ENCODE results near the gene KRT80.

Gene KRT80

DNA sequence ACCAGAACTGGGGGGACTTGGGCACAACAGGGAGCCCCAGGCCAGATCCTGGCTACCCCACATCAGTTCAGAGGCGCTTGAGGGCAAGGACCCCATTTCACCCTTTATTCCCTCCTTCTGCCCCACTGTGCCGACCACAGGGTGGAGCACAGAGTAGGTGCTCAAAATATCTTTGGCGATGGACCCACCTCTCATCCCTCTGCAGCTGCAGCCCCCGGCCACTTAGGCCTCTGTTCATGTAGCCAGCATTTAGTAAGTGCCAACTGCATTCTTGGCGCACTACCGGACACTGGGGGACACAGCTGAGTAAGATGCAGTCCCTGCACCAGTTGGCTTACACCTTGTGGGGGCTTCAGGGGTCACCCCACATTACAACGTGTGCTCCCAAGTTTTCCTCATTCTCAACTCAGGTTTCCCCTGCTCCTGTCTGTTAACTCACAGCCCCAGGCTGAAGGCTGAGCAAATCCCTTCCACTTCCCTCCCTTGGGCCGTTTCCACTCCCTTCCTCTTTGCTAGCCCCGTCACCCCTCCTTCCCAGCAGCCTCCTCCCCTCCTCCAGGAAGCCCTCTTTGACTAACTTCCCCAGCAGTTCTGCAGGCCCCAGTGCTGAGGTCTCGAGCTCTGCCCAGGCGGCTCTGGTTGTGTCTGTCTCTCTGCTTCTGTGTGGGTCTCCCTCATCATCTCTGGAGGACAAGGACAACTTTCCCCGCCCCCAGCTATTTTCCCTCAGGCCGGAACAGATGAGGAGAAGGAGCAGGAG lies 26.5 kb downstream of the KRT80 start:
- no CpG with 5 or more reads among the region's 13 CpGs for WGBS (ENCODE audit: insufficient coverage, insufficient read length)
- peaks cover 3% of the 10 kb centered on the region; the same call in 1 of the 2 replicates for H3K4me1 ChIP-seq (ENCODE audit: control insufficient read depth, insufficient read depth, low read length)
- no peaks in the 10 kb centered on the region for H3K36me3 ChIP-seq (ENCODE audit: control insufficient read depth, insufficient read depth, low read length)

DNA sequence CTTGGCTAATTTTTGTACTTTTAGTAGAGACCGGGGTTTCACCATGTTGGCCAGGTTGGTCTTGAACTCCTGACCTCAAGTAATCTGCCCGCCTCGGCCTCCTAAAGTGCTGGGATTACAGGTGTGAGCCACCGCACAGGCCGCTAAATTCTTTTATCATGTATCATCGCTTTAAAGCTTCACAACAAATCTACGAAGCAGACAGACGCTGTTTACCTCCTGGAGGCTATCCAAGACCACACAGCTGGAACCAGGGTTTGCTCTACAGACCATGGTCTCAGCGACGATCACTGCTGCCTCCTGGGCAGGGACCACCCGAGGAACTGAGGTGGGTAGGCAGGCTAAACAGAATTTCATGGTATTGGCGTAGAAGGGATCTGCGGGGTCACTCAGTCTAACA lies 27.2 kb downstream of the KRT80 start:
- no peak overlapping the region for H3K27ac ChIP-seq (ENCODE audit: low read length)
- no peak for DNase-seq (ENCODE audit: low read depth, low spot score)
- H3K9me3 ChIP-seq (ENCODE audit: control insufficient read depth, insufficient read depth, low read length) = no peaks in the 10 kb centered on the region
- no peaks in the 10 kb centered on the region for H3K36me3 ChIP-seq (ENCODE audit: control insufficient read depth, insufficient read depth, low read length)
- H3K4me1 ChIP-seq (ENCODE audit: control insufficient read depth, insufficient read depth, low read length) = peaks cover 3% of the 10 kb centered on the region; the same call in 1 of the 2 replicates
- H3K4me3 ChIP-seq (ENCODE audit: low read length) = no peak overlapping the region
- no peaks in the 10 kb centered on the region for H3K27me3 ChIP-seq (ENCODE audit: control insufficient read depth, insufficient read depth, low read length)
- no CpG with 5 or more reads among the region's 13 CpGs for WGBS (ENCODE audit: insufficient coverage, insufficient read length)

More for the DNA sequence above, 26.5 kb downstream of the KRT80 start:
- no peaks in the 10 kb centered on the region for H3K9me3 ChIP-seq (ENCODE audit: control insufficient read depth, insufficient read depth, low read length)
- no peak overlapping the region for H3K27ac ChIP-seq (ENCODE audit: low read length)
- H3K27me3 ChIP-seq (ENCODE audit: control insufficient read depth, insufficient read depth, low read length) = no peaks in the 10 kb centered on the region
- no peak overlapping the region for H3K4me3 ChIP-seq (ENCODE audit: low read length)
- DNase-seq (ENCODE audit: low read depth, low spot score) = no peak

DNA sequence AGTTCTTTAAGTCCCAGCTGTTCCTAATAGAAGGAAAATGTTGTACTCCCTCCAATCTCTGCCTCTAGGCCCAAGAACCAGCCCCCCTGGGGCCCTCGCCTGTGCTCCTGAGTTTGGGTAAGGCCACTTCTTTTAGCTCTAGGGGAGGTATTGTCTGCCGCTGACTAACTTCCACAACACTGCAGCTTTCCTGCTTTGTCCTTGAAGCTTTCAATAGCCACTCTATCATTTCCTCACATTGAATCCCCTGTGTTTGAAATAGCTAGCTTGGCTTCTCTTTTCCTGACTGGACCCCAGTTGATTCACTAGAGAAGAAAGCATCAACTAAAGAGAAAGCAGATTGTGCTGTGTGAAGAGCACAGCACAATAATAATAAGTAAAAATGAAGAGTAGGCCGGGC lies 28.8 kb downstream of the KRT80 start:
- Histone ChIP-seq H3K9me3 (ENCODE audit: control insufficient read depth, insufficient read depth, low read length) (no peaks in the 10 kb centered on the region), H3K27ac (ENCODE audit: low read length) (no peak overlapping the region), H3K27me3 (ENCODE audit: control insufficient read depth, insufficient read depth, low read length) (no peaks in the 10 kb centered on the region), H3K36me3 (ENCODE audit: control insufficient read depth, insufficient read depth, low read length) (no peaks in the 10 kb centered on the region), H3K4me3 (ENCODE audit: low read length) (no peak overlapping the region), H3K4me1 (ENCODE audit: control insufficient read depth, insufficient read depth, low read length) (peaks cover 3% of the 10 kb centered on the region; the same call in 1 of the 2 replicates)
- DNase-seq (ENCODE audit: low read depth, low spot score) = no peak
- WGBS (ENCODE audit: insufficient coverage, insufficient read length) = no CpG with 5 or more reads among the region's 3 CpGs

DNA sequence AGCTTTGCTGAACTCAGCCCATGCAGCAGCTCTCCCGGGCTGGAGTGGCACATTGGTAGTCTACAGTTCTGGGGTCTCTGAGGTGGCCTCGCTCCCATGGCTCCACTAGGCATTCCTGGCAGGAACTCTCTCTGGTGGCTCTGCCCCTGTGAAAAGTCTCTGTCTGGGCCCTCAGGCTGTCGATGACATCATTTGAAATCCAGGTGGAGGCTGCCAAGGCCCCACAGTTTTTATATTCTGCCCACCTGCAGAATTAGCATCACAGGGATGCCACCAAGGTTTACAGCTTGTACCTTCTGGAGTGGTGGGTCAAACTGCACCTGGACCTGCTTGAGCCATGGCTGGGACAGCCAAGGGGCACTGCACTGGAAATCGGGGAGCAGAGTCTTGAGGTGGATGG lies 31.6 kb downstream of the KRT80 start:
- H3K4me3 ChIP-seq (ENCODE audit: low read length) = no peak overlapping the region
- WGBS (ENCODE audit: insufficient coverage, insufficient read length) = no CpG with 5 or more reads among the region's 4 CpGs
- H3K9me3 ChIP-seq (ENCODE audit: control insufficient read depth, insufficient read depth, low read length) = no peaks in the 10 kb centered on the region
- H3K4me1 ChIP-seq (ENCODE audit: control insufficient read depth, insufficient read depth, low read length) = peaks cover 3% of the 10 kb centered on the region; the same call in 1 of the 2 replicates
- no peak for DNase-seq (ENCODE audit: low read depth, low spot score)
- H3K27me3 ChIP-seq (ENCODE audit: control insufficient read depth, insufficient read depth, low read length) = no peaks in the 10 kb centered on the region
- H3K27ac ChIP-seq (ENCODE audit: low read length) = no peak overlapping the region
- no peaks in the 10 kb centered on the region for H3K36me3 ChIP-seq (ENCODE audit: control insufficient read depth, insufficient read depth, low read length)

DNA sequence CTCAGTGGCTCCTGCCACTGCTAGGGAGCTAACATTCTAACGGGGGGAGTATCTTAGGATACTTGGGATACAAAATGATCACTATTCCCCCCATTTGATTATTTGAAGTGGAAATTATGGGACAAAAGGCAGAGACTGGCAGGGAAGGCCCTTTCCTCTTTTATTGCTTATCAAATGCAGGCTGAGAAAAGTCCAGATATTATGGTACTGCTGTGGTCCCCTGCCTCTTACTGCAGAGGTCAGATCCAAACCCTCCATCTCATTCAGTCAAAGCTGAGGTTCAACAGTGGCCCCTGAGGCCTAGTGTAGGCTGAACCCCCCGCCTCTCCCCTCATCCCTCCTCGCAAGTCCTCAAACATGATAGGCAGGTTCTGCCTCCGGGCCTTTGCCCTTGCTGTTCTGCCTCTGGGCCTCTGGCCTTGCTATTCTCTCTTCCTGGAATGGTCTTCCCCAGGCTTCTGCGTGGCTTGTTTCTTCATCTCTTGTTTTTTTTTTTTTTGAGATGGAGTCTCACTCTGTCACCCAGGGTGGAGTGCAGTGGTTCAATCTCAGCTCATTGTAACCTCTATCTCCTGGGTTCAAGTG lies 34.2 kb downstream of the KRT80 start:
- Histone ChIP-seq H3K36me3 (ENCODE audit: control insufficient read depth, insufficient read depth, low read length) (no peaks in the 10 kb centered on the region), H3K27ac (ENCODE audit: low read length) (no peak overlapping the region), H3K9me3 (ENCODE audit: control insufficient read depth, insufficient read depth, low read length) (no peaks in the 10 kb centered on the region), H3K4me3 (ENCODE audit: low read length) (no peak overlapping the region), H3K27me3 (ENCODE audit: control insufficient read depth, insufficient read depth, low read length) (no peaks in the 10 kb centered on the region), H3K4me1 (ENCODE audit: control insufficient read depth, insufficient read depth, low read length) (no peaks in the 10 kb centered on the region)
- no peak for DNase-seq (ENCODE audit: low read depth, low spot score)
- no CpG with 5 or more reads among the region's 5 CpGs for WGBS (ENCODE audit: insufficient coverage, insufficient read length)

DNA sequence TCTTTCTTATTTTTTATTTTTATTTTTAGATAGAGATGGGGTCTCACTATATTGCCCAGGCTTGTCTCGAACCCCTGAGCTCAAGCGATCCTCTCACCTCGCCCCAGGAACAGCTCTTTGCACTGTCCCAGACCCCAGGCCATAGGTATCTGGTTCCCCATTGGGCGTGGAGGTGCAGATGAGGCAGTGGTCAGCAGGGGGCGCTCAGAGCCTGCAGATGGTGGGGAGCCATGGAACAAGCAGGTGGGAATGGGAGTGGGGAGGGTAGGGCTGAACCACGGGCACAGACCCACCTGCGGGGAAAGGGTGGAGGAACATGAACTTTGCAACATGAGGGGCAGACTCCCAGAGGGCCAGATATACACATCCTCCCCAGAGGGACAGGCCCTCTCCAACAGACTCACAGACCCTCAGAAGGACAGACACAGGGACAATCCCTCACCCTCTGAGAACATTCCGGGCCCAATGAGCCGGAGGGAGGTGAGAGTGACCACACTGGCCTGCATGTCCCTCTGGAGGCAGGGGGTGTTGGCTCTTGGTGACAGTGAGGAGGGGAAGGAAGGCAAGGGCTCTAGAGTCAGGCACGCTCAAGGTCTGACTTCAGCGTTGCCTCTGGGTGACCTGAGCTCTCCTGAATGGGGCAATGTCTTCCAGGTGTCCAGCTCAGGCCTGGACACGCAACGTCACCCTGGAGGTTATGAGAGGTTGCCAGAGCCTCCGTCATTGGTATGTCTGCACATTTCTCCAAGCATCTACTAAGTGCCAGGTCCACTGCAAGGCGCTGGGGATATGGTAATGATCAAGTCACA lies 34.9 kb downstream of the KRT80 start:
- H3K9me3 ChIP-seq (ENCODE audit: control insufficient read depth, insufficient read depth, low read length) = no peaks in the 10 kb centered on the region
- H3K4me1 ChIP-seq (ENCODE audit: control insufficient read depth, insufficient read depth, low read length) = no peaks in the 10 kb centered on the region
- H3K4me3 ChIP-seq (ENCODE audit: low read length) = no peak overlapping the region
- H3K27me3 ChIP-seq (ENCODE audit: control insufficient read depth, insufficient read depth, low read length) = no peaks in the 10 kb centered on the region
- DNase-seq (ENCODE audit: low read depth, low spot score) = peak; percentile 66
- no peak overlapping the region for H3K27ac ChIP-seq (ENCODE audit: low read length)
- no peaks in the 10 kb centered on the region for H3K36me3 ChIP-seq (ENCODE audit: control insufficient read depth, insufficient read depth, low read length)
- WGBS (ENCODE audit: insufficient coverage, insufficient read length) = no CpG with 5 or more reads among the region's 15 CpGs

DNA sequence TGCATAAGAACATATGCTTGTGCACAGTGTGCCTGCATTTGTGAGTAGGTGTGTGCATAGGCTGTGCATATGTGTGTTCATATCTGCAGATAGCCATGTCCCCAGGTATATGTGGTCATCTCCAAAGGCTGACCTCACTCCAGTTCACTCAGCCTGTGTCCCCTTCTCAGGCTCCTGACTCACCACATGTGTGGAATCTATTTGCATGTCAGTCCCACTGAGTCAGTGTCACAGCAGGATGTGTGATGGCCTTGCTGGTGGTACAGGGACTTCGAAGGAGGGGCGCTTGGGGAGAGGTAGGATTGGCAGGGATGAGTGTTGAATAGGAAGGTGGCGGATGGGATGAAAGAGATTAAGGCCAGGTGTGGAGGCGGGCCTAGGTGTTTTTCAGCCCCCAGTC lies 35.5 kb downstream of the KRT80 start:
- no peak for DNase-seq (ENCODE audit: low read depth, low spot score)
- no peaks in the 10 kb centered on the region for H3K9me3 ChIP-seq (ENCODE audit: control insufficient read depth, insufficient read depth, low read length)
- H3K4me3 ChIP-seq (ENCODE audit: low read length) = no peak overlapping the region
- no peaks in the 10 kb centered on the region for H3K27me3 ChIP-seq (ENCODE audit: control insufficient read depth, insufficient read depth, low read length)
- no CpG with 5 or more reads among the region's 4 CpGs for WGBS (ENCODE audit: insufficient coverage, insufficient read length)
- H3K36me3 ChIP-seq (ENCODE audit: control insufficient read depth, insufficient read depth, low read length) = no peaks in the 10 kb centered on the region
- no peaks in the 10 kb centered on the region for H3K4me1 ChIP-seq (ENCODE audit: control insufficient read depth, insufficient read depth, low read length)
- no peak overlapping the region for H3K27ac ChIP-seq (ENCODE audit: low read length)

DNA sequence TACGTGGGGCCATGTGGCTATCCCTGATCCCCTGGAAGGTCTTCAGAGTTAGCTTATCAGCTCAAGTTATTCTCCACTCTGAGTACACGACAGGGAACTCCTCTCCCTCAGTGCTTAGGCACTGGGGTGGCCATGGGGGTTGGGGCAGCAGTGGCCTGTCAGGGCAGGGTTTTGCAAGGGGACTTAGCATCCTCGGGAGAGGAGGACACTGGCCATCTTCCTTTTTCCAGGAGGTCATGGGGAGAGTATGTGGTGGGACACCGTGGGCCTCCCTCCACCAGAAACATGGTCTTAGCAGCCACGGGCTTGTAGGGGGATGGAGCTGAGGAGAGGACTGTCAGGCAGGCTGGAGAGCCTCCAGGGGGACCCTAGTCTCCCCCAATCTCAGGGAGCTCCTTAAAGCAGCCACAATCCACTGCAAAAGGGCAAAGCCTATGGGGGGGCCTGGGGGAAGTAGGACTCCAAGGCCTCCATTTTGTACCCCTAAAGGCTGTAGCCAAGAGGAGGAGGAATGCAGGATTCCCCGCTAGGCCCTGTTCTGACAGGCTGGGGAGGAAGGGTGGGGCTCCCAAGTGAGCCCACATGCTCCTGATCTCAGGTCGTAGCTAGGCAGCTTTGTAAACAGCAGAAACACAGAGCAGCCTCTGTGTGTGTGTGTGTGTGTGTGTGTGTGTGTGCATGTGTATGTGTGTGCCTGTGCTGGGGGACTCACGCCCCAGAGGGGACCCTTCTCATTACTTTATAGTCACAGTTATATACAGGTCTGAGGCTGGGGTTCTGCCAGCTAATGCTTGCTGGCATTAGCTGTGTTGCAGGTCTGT lies 36.6 kb downstream of the KRT80 start:
- H3K36me3 ChIP-seq (ENCODE audit: control insufficient read depth, insufficient read depth, low read length) = no peaks in the 10 kb centered on the region
- H3K4me1 ChIP-seq (ENCODE audit: control insufficient read depth, insufficient read depth, low read length) = no peaks in the 10 kb centered on the region
- no CpG with 5 or more reads among the region's 8 CpGs for WGBS (ENCODE audit: insufficient coverage, insufficient read length)
- no peaks in the 10 kb centered on the region for H3K9me3 ChIP-seq (ENCODE audit: control insufficient read depth, insufficient read depth, low read length)
- H3K4me3 ChIP-seq (ENCODE audit: low read length) = no peak overlapping the region
- no peak for DNase-seq (ENCODE audit: low read depth, low spot score)
- H3K27ac ChIP-seq (ENCODE audit: low read length) = no peak overlapping the region
- H3K27me3 ChIP-seq (ENCODE audit: control insufficient read depth, insufficient read depth, low read length) = no peaks in the 10 kb centered on the region

DNA sequence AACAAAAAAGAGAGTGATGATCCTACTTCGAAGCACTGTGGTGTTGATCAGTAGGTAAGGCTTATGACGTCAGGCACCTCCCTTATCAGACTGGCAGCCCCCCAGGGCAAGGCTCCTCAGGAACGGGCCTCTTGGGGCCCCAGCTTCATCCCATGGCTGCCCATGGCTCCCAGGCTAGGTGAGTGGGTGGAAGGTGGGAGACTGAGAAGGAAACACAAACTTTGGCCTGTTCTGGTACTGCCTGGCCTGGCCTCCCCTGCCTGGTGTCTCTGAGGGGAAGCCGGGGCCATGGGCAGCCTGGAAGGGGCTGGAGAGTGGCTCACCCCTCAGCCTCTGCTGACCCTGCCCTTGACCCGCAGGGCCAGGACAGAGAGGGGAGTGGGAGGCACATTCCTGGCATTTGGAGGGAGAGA lies 38.9 kb downstream of the KRT80 start:
- peaks cover 6% of the 10 kb centered on the region for H3K4me1 ChIP-seq (ENCODE audit: control insufficient read depth, insufficient read depth, low read length)
- H3K27me3 ChIP-seq (ENCODE audit: control insufficient read depth, insufficient read depth, low read length) = no peaks in the 10 kb centered on the region
- DNase-seq (ENCODE audit: low read depth, low spot score) = no peak
- H3K4me3 ChIP-seq (ENCODE audit: low read length) = no peak overlapping the region
- no peaks in the 10 kb centered on the region for H3K36me3 ChIP-seq (ENCODE audit: control insufficient read depth, insufficient read depth, low read length)
- WGBS (ENCODE audit: insufficient coverage, insufficient read length) = no CpG with 5 or more reads among the region's 5 CpGs
- H3K27ac ChIP-seq (ENCODE audit: low read length) = no peak overlapping the region
- H3K9me3 ChIP-seq (ENCODE audit: control insufficient read depth, insufficient read depth, low read length) = no peaks in the 10 kb centered on the region

All from iPS DF 6.9 (cell line).